WTC11 (cell line): ENCODE results near the gene RXRA. TPM values are rescaled to one million over a fixed set of nuclear protein-coding genes. Genes with fewer than 3 reads are reported as not detected.

Experiments used
- ATAC-seq: fragments of 200-7000 bp; cut with Tn5 transposase; 2 replicates; pipeline ENCODE4 v1.10.0; 2021; ENCODE audit warnings: mild to moderate bottlenecking, moderate library complexity
- CTCF ChIA-PET: fragments of 300-600 bp; sonication (Branson Sonifier 250); formaldehyde crosslinking; loops from one replicate; lab custom pipeline; 2021; ENCODE audit warnings: antibody characterized with exemption; lab: Charles Lee
- POLR2A ChIA-PET: fragments of 350-600 bp; sonication (Branson Sonifier 250); formaldehyde crosslinking; loops from one replicate; lab custom pipeline; 2021; ENCODE audit warnings: antibody characterized with exemption; lab: Charles Lee
- DNase-seq: peaks from one replicate; pipeline ENCODE4 v3.0.0; 2021; ENCODE audit warnings: low spot score
- H3K27ac Mint-ChIP-seq: 2 replicates; pipeline ENCODE4 v1.8.0; 2021; ENCODE audit warnings: mixed read lengths
- H3K27me3 Mint-ChIP-seq: 2 replicates; pipeline ENCODE4 v1.8.0; 2021; ENCODE audit warnings: low read depth, mild to moderate bottlenecking, moderate library complexity, mixed read lengths
- H3K36me3 Mint-ChIP-seq: 2 replicates; pipeline ENCODE4 v1.8.0; 2021; ENCODE audit warnings: mixed read lengths
- H3K4me1 Mint-ChIP-seq: 2 replicates; pipeline ENCODE4 v1.8.0; 2022; ENCODE audit warnings: mixed read lengths
- H3K4me3 Mint-ChIP-seq: 2 replicates; pipeline ENCODE4 v1.8.0; 2021; ENCODE audit warnings: mild to moderate bottlenecking, moderate library complexity, mixed read lengths
- H3K9me3 Mint-ChIP-seq: 2 replicates; pipeline ENCODE4 v1.8.0; 2021; ENCODE audit warnings: mixed read lengths
- GTF2I ChIP-seq: fragments of 250-450 bp; sonication (Bioruptor Pico); conservative IDR thresholded peaks from 2 replicates; pipeline ENCODE4 v1.4.0; 2021; ENCODE audit warnings: mild to moderate bottlenecking
- NFYB ChIP-seq: sonication (generic); formaldehyde crosslinking; conservative IDR thresholded peaks from 2 replicates; pipeline ENCODE4 v1.8.0; 2022; ENCODE audit warnings: low read depth, missing genetic modification reagents
- OVOL2 ChIP-seq: fragments of 250-450 bp; sonication (Bioruptor Pico); IDR thresholded peaks from 2 replicates; pipeline ENCODE4 v1.9.0; 2021; ENCODE audit warnings: mild to moderate bottlenecking, borderline replicate concordance
- SMAD3 ChIP-seq: sonication (generic); formaldehyde crosslinking; IDR thresholded peaks from 2 replicates; pipeline ENCODE4 v1.8.0; 2022; ENCODE audit warnings: missing genetic modification reagents, mild to moderate bottlenecking, borderline replicate concordance
- SP1 ChIP-seq: sonication (generic); formaldehyde crosslinking; conservative IDR thresholded peaks from 2 replicates; pipeline ENCODE4 v1.8.1; 2022; ENCODE audit warnings: missing genetic modification reagents
- ZNF416 ChIP-seq: fragments of 250-450 bp; sonication (Bioruptor Pico); IDR thresholded peaks from 2 replicates; pipeline ENCODE4 v1.9.0; 2021; ENCODE audit warnings: mild to moderate bottlenecking, inconsistent platforms
- total RNA-seq: library from RNA; stranded (reverse); gene quantifications from 3 replicates; pipeline ENCODE4 v1.2.3, GENCODE V29; 2021
- TF ChIP-seq, protein P1 (sequence below): sonication (generic); formaldehyde crosslinking; IDR thresholded peaks from 2 replicates; pipeline ENCODE4 v1.8.0; 2022; ENCODE audit warnings: mild to moderate bottlenecking, missing genetic modification reagents
- TF ChIP-seq, protein P2 (sequence below): sonication (generic); formaldehyde crosslinking; IDR thresholded peaks from 2 replicates; pipeline ENCODE4 v1.8.1; 2022; ENCODE audit warnings: mild to moderate bottlenecking, moderate library complexity, missing genetic modification reagents
- TF ChIP-seq, protein P3 (sequence below): sonication (generic); formaldehyde crosslinking; conservative IDR thresholded peaks from 2 replicates; pipeline ENCODE4 v1.8.1; 2023; ENCODE audit warnings: mild to moderate bottlenecking, low read depth, missing genetic modification reagents, moderate library complexity
- TF ChIP-seq, protein P4 (sequence below): sonication (generic); formaldehyde crosslinking; IDR thresholded peaks from 2 replicates; pipeline ENCODE4 v1.8.1; 2023; ENCODE audit warnings: mild to moderate bottlenecking, missing genetic modification reagents, moderate library complexity
- TF ChIP-seq, protein P5 (sequence below): sonication (generic); formaldehyde crosslinking; IDR thresholded peaks from 2 replicates; pipeline ENCODE4 v1.8.0; 2023; ENCODE audit warnings: missing genetic modification reagents, mild to moderate bottlenecking, borderline replicate concordance

RXRA gene
- total RNA-seq, 1 experiment from 2014 or later = 27.5 TPM

DNA sequence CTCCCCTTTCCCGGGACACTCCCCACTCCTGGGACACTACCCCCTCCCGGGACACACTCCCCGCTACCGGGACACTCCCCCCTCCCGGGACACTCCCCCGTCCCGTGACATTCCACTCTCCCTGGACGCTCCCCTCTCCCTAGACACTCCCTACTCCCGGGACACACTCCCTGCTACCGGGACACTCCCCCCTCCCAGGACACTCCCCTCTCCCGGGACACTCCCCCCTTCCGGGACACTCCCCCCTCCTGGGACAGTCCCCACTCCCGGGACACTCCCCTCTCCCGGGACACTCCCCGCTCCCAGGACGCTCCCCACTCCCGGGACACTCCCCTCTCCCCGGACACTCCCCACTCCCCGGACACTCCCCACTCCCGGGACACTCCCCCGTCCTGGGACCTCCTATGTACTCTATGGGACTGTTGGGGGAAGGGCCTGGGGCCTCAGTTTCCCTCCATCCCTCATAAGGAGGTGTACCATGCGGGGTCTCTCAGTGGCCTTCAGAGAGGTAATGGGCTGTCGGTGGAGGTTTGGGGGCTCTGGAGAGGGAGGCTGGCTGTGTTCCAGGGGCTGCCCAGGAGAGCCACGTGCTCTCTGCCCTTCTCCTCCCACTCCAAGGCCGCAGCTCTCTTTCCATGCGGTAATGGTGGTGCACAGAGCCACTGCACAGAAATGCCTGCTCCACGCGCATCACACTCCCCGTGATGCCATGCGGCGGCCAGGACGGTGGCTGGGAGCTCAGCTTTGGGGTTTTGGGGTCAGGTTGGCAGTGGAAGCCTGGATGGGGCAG, 96.2 kb downstream of the RXRA start (continued):
- no peak for TF ChIP-seq SMAD3 (CRISPR knock-in tag)
- no peak for TF ChIP-seq SP1 (CRISPR knock-in tag)
- TF ChIP-seq, protein P1, sequence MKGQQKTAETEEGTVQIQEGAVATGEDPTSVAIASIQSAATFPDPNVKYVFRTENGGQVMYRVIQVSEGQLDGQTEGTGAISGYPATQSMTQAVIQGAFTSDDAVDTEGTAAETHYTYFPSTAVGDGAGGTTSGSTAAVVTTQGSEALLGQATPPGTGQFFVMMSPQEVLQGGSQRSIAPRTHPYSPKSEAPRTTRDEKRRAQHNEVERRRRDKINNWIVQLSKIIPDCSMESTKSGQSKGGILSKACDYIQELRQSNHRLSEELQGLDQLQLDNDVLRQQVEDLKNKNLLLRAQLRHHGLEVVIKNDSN (CRISPR knock-in tag) = no peak
- TF ChIP-seq, protein P2, sequence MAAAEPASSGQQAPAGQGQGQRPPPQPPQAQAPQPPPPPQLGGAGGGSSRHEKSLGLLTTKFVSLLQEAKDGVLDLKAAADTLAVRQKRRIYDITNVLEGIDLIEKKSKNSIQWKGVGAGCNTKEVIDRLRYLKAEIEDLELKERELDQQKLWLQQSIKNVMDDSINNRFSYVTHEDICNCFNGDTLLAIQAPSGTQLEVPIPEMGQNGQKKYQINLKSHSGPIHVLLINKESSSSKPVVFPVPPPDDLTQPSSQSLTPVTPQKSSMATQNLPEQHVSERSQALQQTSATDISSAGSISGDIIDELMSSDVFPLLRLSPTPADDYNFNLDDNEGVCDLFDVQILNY (CRISPR knock-in tag) = no peak
- no peak for TF ChIP-seq OVOL2 (CRISPR knock-in tag)

DNA sequence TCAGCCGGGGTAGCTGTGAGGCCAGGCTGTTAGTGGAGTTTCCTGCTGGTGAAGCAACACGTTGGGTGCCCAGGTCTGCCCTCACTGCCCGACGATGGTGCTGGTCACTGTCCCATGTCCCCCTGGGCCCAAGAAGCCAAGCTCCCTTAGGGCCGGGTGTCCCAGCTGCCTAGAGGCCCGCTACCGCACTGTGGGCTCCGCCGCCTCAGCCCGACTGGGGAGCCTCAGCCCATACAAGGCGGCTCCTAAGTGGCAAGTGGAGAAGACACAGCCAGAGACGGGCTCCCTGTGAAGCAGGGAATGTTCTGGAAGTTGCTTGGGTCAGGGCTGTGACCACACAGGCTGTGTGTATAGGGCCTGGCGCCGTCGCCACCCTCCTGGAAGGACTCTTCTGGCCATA, 96.9 kb downstream of the RXRA start:
- POLR2A ChIA-PET = no interaction called here

More for the DNA sequence above, 96.9 kb downstream of the RXRA start:
- Mint-ChIP-seq H3K9me3 (no peaks in the 10 kb centered on the region), H3K4me1 (no peaks in the 10 kb centered on the region), H3K4me3 (no peak overlapping the region), H3K36me3 (peaks cover 5% of the 10 kb centered on the region; the same call in 1 of the 2 replicates), H3K27me3 (no peaks in the 10 kb centered on the region), H3K27ac (no peak overlapping the region)
- ATAC-seq = no peak
- DNase-seq = no peak
- TF ChIP-seq GTF2I (no peak), ZNF416 (CRISPR knock-in tag) (no peak), NFYB (CRISPR knock-in tag) (no peak)
- TF ChIP-seq, protein P3, sequence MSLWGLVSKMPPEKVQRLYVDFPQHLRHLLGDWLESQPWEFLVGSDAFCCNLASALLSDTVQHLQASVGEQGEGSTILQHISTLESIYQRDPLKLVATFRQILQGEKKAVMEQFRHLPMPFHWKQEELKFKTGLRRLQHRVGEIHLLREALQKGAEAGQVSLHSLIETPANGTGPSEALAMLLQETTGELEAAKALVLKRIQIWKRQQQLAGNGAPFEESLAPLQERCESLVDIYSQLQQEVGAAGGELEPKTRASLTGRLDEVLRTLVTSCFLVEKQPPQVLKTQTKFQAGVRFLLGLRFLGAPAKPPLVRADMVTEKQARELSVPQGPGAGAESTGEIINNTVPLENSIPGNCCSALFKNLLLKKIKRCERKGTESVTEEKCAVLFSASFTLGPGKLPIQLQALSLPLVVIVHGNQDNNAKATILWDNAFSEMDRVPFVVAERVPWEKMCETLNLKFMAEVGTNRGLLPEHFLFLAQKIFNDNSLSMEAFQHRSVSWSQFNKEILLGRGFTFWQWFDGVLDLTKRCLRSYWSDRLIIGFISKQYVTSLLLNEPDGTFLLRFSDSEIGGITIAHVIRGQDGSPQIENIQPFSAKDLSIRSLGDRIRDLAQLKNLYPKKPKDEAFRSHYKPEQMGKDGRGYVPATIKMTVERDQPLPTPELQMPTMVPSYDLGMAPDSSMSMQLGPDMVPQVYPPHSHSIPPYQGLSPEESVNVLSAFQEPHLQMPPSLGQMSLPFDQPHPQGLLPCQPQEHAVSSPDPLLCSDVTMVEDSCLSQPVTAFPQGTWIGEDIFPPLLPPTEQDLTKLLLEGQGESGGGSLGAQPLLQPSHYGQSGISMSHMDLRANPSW (CRISPR knock-in tag) = no peak
- TF ChIP-seq, protein P4, sequence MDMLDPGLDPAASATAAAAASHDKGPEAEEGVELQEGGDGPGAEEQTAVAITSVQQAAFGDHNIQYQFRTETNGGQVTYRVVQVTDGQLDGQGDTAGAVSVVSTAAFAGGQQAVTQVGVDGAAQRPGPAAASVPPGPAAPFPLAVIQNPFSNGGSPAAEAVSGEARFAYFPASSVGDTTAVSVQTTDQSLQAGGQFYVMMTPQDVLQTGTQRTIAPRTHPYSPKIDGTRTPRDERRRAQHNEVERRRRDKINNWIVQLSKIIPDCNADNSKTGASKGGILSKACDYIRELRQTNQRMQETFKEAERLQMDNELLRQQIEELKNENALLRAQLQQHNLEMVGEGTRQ (CRISPR knock-in tag) = no peak
- TF ChIP-seq, protein P5, sequence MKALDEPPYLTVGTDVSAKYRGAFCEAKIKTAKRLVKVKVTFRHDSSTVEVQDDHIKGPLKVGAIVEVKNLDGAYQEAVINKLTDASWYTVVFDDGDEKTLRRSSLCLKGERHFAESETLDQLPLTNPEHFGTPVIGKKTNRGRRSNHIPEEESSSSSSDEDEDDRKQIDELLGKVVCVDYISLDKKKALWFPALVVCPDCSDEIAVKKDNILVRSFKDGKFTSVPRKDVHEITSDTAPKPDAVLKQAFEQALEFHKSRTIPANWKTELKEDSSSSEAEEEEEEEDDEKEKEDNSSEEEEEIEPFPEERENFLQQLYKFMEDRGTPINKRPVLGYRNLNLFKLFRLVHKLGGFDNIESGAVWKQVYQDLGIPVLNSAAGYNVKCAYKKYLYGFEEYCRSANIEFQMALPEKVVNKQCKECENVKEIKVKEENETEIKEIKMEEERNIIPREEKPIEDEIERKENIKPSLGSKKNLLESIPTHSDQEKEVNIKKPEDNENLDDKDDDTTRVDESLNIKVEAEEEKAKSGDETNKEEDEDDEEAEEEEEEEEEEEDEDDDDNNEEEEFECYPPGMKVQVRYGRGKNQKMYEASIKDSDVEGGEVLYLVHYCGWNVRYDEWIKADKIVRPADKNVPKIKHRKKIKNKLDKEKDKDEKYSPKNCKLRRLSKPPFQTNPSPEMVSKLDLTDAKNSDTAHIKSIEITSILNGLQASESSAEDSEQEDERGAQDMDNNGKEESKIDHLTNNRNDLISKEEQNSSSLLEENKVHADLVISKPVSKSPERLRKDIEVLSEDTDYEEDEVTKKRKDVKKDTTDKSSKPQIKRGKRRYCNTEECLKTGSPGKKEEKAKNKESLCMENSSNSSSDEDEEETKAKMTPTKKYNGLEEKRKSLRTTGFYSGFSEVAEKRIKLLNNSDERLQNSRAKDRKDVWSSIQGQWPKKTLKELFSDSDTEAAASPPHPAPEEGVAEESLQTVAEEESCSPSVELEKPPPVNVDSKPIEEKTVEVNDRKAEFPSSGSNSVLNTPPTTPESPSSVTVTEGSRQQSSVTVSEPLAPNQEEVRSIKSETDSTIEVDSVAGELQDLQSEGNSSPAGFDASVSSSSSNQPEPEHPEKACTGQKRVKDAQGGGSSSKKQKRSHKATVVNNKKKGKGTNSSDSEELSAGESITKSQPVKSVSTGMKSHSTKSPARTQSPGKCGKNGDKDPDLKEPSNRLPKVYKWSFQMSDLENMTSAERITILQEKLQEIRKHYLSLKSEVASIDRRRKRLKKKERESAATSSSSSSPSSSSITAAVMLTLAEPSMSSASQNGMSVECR = no peak
- CTCF ChIA-PET = interaction anchor here (1.4 kb wide), 1 partner anchor 20 kb away, joined by 4 read pairs; no protein-coding TSS in a partner anchor
